Tongue (tissue), 2 donors: ENCODE data around the gene LINC00305. TPM values are rescaled to one million over a fixed set of nuclear protein-coding genes. Genes with fewer than 3 reads are reported as not detected.

Source experiments
- DNase-seq: peaks from one replicate; pipeline ENCODE4 v3.0.0-alpha.2; 2015
- total RNA-seq: library from RNA; depleted of rRNA; stranded (reverse); fragments of >200 nt; gene quantifications from one replicate; pipeline ENCODE4 v1.2.3, GENCODE V29; 2014

The LINC00305 gene
- total RNA-seq, 1 donor from 2014 or later = not detected

- DNase-seq = no peak
These were observed 36.9 kb downstream of the LINC00305 start for GRCh38 chr18:64111950-64112349.

GRCh38 chr18:64110692-64111480 is 38.0 kb downstream of the LINC00305 start:
- DNase-seq = no peak

GRCh38 chr18:64103986-64104385 is 44.9 kb downstream of the LINC00305 start:
- no peak for DNase-seq

- DNase-seq = no peak
These were observed 48.6 kb downstream of the LINC00305 start for GRCh38 chr18:64100116-64100922.

GRCh38 chr18:64099244-64099643 is 49.6 kb downstream of the LINC00305 start:
- no peak for DNase-seq

GRCh38 chr18:64097497-64097896 is 51.4 kb downstream of the LINC00305 start:
- DNase-seq = peak; percentile 22

GRCh38 chr18:64095056-64095455 is 53.8 kb downstream of the LINC00305 start:
- DNase-seq = no peak

- no peak for DNase-seq
These were observed 54.7 kb downstream of the LINC00305 start for GRCh38 chr18:64094210-64094609.

GRCh38 chr18:64091526-64091925 is 57.4 kb downstream of the LINC00305 start:
- DNase-seq = no peak

GRCh38 chr18:64090876-64091275 is 58.0 kb downstream of the LINC00305 start:
- DNase-seq = no peak

- DNase-seq = no peak
These were observed 65.0 kb downstream of the LINC00305 start for GRCh38 chr18:64083916-64084315.

- DNase-seq = no peak
These were observed 66.4 kb downstream of the LINC00305 start for GRCh38 chr18:64082513-64082912.

- DNase-seq = no peak
These were observed 66.8 kb downstream of the LINC00305 start for GRCh38 chr18:64082054-64082453.

- DNase-seq = no peak
These were observed 74.9 kb downstream of the LINC00305 start for GRCh38 chr18:64073971-64074370.

- DNase-seq = no peak
These were observed 93.9 kb downstream of the LINC00305 start for GRCh38 chr18:64055019-64055418.

- DNase-seq = no peak
These were observed 95.6 kb downstream of the LINC00305 start for GRCh38 chr18:64053246-64053645.

GRCh38 chr18:64052772-64053171 is 96.1 kb downstream of the LINC00305 start:
- DNase-seq = no peak

- no peak for DNase-seq
These were observed 104.3 kb downstream of the LINC00305 start for GRCh38 chr18:64044616-64045015.

GRCh38 chr18:64042728-64043358 is 106.0 kb downstream of the LINC00305 start:
- DNase-seq = no peak

- peak; percentile 67 for DNase-seq
These were observed 111.0 kb downstream of the LINC00305 start for GRCh38 chr18:64037812-64038414.

- DNase-seq = no peak
These were observed 116.6 kb downstream of the LINC00305 start for GRCh38 chr18:64032312-64032711.

- no peak for DNase-seq
These were observed 117.5 kb downstream of the LINC00305 start for GRCh38 chr18:64031411-64031810.
